Measurements from ENCODE around the gene OSBPL9.

Gene OSBPL9

GRCh38 chr1:51745304-51745570 lies 128.3 kb downstream of the OSBPL9 start:
- no peak for DNase-seq

DNA sequence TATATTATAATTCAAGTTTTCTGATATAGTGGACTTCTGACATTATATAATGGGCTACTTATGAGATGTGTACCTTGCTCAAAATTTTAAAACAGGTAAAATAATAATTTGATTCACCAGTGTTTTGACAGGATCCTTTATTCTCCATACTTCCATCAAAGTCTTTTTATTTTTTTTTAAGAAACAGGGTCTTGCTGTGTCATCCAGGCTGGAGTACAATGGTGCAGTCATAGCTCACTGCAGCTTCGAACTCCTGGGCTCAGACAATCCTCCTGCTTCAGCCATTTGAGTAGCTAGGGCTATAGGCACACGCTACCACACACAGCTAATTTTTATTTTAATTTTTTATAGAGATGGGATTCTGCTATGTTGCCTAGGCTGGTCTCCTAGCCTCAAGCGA lies 132.3 kb downstream of the OSBPL9 start:
- DNase-seq, result no peak

DNA sequence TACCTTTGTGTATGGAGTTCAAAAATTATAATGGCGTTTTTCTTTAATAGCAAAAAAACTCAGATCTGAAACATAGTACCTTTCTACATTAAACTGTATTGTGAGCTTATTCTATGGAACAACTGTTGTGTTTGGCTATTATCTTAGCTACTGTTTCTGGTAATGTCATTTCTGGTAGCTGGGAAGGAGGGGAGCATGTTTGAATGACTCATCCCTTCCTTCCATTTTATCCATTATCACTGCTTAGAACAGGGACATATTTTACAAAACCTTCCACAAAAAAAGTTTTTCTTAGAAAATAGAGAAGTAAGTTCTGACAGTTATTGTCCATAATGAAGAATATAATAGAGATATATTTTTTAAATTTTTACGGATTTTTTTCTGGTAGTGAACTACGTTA lies 133.3 kb downstream of the OSBPL9 start:
- DNase-seq, result no peak

GRCh38 chr1:51750729-51751128 lies 133.8 kb downstream of the OSBPL9 start:
- DNase-seq, result no peak

DNA sequence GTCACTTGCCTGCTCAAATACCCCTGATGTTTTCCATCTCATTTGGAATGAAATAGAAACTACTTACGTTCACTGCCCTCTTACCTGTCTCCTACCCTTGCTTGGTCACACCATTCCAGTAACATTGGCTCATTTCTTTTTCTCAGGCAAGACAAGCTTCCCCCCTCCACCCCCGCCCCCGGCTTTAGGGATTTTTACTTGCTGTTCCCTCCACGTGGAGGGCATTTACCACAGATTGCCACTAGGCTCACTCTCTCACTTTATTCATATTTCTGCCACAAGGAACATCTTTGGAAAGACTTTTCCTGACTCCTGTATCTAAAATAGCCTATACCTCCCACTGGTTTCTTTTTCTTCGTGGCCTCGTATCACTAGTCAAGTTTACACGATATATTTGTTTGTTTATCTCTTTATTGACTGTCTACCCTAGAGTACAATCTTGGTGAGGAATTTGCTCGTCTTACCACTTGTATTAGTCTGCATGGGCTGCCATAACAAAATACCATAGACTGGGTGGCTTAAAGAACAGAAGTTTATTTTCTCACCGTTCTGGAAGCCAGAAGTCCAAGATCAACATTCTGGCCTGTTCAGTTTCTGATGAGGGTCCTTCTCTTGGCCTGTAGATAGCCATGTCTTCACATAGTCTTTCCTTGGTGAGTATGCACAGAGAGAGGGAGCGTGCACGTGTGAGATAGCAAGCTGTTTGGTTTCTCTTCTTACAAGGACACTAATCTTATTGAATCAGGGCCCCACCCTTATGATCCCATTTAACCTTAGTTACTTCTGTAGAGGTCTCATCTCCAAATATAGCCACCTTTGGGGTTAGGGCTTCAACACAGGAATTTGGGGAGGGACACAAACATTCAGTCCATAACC lies 135.4 kb downstream of the OSBPL9 start:
- DNase-seq, result no peak

DNA sequence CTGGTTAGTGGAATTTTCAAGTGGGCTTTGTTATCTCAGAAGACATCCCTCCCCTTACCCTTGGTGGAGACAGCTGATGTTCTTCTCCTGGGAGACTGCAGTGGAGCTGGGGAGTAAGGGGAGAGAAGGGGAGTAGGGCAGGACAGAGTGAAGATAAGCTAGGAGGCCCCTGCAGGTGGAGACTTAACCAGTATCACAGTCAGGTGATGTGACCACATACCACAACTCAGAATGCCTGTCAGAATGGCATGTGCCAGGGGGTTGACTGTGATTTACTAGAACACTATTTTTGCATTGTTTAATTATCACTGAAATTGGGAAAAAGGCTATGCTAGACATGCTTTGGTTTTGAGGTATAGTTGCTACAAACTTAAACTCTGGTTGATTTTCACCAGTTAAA lies 137.1 kb downstream of the OSBPL9 start:
- DNase-seq, result no peak

DNA sequence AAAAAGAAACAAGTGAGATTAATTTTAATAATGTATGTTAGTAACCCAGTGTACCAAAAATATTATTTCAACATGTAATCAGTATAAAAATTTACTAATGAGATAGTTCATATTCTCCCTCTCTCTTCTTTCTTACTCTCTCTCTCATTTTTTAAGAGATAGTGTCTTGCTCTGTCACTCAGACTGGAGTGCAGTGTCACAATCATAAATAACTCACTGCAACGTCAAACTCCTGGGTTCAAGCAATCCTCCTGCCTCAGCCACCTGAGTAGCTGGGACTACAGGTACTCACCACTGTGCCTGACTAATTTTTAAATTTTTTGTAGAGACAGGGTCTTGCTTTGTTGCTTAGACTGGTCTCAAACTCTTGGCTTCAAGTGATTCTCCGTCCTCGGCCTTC lies 137.8 kb downstream of the OSBPL9 start:
- no peak for DNase-seq

GRCh38 chr1:51755437-51755836 lies 138.5 kb downstream of the OSBPL9 start:
- no peak for DNase-seq

- DNase-seq, result no peak
These were observed 139.4 kb downstream of the OSBPL9 start for GRCh38 chr1:51756290-51756689.

DNA sequence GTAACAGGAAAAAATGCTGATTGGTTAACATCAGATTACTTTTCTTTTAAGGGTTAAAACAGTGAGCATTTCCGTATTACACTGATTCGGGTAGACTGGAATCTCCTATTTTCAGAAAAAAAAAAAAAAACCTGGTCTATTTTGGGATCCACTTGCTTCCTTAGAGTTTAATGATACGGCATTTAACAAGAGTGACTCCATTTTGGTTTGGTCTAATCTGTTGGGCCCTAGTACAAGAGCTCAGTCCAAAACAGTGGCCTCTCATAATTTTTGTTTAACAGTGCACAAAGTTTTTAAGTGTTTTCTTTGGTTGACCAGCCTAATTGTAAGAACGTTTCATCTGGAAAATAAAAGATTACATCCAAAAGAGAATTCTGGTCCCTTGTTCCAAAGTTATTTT lies 141.4 kb downstream of the OSBPL9 start:
- no peak for DNase-seq

- no peak for DNase-seq
These were observed 144.0 kb downstream of the OSBPL9 start for GRCh38 chr1:51760872-51761271.

DNA sequence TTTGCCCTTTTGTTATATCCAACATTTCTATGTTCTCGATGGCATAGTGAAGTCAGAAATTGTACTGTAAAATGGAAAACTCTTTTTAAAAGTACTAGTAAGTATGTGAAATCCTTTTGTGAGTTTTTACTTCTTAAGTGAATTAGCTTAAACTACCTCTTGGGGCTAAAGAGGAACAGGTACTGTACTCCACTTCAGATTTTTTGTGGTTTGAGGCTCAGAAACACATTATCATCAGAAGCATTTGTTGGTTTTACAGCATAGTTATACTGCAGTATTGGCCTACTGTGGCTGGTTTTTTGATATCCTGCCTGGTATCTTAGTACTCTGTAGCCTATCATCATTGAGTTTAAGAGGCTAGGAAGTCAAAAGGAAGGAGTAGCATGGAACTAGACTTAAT lies 144.5 kb downstream of the OSBPL9 start:
- no peak for DNase-seq

GRCh38 chr1:51768971-51769588 lies 152.2 kb downstream of the OSBPL9 start:
- peak; percentile 24 for DNase-seq

GRCh38 chr1:51776408-51776807 lies 159.5 kb downstream of the OSBPL9 start:
- DNase-seq, result no peak

DNA sequence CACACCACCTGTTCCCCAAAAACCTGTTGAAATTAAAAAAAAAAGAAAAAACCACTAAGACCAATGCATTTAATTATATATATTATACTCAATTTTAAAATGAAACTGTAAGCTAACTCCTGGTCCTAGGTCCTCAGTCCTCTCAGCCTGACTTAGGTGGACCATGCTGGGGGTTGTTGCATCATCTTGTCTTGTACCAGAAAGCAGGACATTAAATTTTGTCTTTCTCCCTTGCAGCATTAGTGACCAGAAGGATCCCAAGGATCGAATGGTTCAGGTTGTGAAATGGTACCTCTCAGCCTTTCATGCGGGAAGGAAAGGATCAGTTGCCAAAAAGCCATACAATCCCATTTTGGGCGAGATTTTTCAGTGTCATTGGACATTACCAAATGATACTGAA lies 164.0 kb downstream of the OSBPL9 start:
- no peak for DNase-seq

- no peak for DNase-seq
These were observed 168.1 kb downstream of the OSBPL9 start for GRCh38 chr1:51784997-51785421.

- no peak for DNase-seq
These were observed 172.0 kb downstream of the OSBPL9 start for GRCh38 chr1:51788938-51789337.

DNA sequence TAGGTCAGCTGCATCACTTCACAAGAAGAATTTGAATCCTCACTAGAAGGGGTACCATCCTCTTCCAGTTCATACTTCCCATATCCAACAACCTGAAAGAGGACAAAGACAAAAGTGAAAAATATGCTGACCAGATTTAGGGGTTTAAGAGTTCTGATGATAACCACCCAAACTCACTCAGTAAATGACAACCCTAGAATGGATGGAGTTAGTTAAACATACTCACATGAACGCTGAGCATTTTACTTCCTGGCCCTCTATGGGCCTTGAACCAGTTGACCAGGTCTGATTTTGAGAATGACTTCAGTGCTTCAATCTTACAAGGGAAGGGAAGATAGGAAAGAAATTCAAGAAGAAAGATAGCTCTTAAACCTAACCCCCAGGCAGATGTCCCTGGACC lies 172.4 kb downstream of the OSBPL9 start:
- DNase-seq, result no peak

GRCh38 chr1:51790385-51790784 lies 173.5 kb downstream of the OSBPL9 start:
- no peak for DNase-seq

GRCh38 chr1:51791888-51792287 lies 175.0 kb downstream of the OSBPL9 start:
- DNase-seq, result no peak

- DNase-seq, result no peak
These were observed 176.0 kb downstream of the OSBPL9 start for GRCh38 chr1:51792864-51793263.

DNA sequence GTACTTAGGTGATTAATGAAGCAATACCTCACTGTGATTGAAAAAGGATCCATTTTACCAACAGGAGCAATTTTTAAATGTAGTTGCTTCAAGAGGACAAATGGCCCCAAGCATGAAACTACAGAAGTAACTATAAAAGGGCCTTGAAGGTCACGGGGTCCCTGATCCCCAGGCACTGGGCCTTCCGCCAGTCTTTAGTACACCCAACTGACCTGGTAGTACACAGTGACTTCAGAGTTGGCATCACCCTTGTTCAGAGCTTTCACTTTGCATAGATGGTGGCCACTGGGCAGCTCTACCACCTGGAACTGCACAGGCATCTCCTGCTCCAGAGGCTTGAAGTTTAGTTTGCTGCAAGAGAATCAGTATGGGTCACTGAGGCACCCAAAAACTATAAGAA lies 177.4 kb downstream of the OSBPL9 start:
- DNase-seq, result no peak

GRCh38 chr1:51794868-51795267 lies 178.0 kb downstream of the OSBPL9 start:
- DNase-seq, result no peak

GRCh38 chr1:51799372-51799771 lies 182.5 kb downstream of the OSBPL9 start:
- no peak for DNase-seq

DNA sequence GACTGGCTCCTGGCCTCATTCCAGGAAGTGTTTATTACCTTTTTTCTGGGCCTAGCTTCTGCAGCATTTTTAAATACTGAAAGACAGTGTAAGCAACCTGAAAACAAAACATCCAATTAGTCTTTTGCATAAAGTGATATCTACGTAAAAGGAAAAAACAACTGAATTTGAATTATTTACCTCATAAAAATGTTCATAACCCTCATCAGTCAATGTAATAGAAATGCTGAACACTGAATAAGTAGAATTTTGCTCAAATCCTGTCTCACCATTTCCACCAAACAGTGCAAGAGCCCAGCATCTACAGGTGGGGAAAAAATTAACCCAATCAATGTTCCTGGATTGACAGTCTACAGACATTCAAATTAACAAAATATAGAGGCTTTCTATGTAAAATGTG lies 197.6 kb downstream of the OSBPL9 start:
- DNase-seq, result no peak

Measured in NCI-H226 (cell line).